NCI-H187 treated with DMSO at 0.1 percent for 48 hours (cell line): ENCODE measurements around the gene MLLT1.

ENCODE experiments used
- DNase-seq: peaks from one replicate; lab custom pipeline; 2025; lab: John Stamatoyannopoulos, UW

MLLT1 gene

DNA sequence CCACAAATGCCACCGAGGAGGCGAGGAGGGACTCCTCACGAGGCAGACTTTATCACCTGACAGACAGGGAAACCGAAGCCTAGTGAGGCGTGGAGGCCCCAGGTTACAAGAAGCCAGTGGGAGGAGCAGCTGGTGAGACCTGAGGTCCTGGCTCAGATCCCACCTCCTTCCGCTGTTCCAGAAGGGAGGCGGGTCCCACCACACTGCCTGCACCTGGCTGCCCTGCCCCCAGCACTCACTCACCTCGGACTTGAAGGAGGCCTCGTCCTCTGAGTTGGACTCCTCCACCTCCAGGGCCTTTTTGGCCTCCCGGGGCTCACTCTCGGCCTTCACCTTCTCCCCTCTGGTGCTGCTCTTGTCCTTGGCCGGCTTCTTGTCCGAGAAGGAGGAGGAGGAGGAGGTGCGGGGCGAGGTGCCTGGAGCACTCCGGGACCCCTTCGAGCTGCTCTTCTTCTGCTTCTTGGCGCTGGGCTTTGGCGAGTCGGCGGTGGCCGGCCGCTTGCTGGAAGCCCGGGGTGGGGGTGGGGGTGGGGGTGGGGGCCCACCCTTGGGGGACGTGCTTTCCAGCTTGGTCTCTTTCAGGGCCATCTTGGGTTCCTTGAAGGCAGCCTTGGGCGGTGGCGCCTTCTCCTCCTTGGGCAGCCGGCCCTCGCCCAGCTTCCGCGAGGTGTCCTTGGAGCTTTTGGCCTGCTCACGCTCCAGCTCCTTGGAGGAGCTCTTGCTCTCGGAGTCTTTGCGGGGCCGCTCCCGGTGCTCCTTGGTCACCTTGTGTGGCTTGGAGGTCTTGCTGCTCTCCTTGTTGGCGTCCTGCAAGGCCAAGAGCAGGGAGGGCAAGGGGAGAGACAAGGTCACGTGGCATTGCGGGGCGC lies 57.7 kb downstream of the MLLT1 start:
- DNase-seq, result no peak

DNA sequence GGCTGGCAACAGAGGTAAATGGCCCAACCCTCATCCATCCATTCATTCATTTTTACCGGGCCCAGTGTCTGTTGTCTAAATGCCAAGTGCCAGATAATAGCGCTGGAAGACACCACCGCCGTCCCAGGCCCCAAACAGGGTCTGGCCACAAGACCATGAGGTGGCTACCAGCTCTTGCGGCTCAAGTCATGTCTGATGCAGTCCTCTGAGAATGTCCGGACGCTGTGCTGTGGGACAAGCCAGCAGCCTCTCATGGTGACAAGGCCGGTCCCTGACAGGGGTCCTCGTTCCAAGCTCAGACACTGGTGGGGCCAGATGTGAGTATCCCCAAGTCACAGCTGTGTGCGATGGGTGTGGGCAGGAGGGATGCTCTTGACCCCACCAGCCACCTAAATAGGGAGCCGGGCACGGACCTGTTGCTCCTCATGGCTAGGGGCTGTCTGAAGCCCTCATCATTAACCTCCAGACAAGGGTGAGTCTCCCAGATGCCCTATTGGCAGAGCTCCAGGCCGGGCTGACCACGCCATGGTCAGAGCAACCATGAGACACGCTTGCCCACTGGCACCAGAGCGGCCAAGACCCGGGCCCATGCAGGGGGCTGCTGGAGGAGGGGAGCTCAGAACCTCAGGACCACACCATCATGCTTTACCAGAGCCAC lies 58.4 kb downstream of the MLLT1 start:
- no peak for DNase-seq

DNA sequence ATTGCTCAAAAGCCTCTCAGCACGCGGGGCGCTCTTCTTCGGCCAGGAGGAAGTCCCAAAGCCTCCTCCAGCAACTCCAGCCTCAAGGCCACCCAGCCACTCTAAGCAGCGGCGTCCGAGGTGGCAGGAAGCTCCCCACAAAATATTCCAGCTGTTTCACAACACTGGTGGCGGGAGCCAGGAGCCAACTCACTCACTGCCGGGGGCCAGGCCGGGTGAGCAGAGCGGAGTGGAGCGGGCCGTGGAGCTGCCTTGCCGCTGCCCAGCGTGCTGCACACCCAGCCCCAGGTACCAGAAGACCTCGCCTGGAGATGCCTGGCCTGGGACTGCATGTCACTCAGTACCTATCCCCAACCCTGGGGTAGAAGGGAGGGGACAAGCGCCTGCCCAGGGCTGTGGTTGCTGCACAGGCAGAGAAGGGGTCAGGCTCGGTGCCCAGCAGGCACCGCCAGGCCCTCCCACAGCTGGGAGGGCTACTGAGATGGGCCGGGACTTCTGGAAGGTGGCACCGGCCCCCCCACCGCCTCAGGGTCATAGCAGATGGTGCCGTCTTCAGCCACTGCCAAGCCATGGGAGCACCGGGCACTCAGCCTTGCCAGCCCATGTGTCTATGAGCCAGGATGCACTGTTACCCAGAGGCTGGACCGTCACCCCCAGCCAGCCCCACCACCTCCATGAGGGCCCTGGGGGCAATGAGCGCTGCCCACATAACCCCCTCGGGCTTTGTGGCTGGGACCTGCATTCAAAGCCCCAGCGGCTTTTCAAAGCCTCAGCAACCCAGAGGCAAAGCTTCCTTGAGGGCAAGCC lies 59.2 kb downstream of the MLLT1 start:
- DNase-seq, result no peak

DNA sequence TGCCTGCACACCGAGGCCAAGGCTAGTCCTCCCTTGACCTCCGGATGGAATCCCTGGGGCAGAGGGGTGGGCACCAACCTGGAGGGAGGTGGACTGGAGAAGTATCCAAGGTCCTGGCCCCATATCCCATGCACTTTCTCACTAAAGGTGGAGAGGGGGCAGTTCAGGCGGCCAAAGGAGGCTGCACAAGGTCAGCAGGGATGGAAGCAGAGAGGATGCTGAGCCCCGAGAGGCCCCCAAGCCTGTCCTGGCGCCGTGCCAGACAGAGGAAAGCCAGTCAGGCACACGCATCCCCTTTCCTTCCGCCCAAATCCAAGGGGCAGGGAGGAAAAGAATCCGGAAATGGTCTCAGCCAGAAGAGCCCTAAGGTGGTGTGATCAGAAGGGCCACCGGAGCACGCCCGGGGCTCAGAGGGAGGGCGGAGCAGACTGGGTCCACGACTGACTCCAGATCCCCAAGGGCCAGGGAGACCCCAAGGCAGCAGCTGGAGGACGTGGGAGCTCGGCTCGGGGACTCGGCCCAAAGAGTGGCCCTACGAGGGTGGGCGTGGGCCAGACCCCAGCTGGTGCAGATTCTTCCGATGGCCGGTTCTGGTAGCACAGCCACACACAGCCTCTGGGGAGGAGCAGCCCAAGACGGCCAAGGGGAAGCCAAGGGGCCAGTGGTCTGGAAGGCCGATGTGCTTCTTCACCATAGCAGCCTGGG lies 60.0 kb downstream of the MLLT1 start:
- DNase-seq, result no peak

DNA sequence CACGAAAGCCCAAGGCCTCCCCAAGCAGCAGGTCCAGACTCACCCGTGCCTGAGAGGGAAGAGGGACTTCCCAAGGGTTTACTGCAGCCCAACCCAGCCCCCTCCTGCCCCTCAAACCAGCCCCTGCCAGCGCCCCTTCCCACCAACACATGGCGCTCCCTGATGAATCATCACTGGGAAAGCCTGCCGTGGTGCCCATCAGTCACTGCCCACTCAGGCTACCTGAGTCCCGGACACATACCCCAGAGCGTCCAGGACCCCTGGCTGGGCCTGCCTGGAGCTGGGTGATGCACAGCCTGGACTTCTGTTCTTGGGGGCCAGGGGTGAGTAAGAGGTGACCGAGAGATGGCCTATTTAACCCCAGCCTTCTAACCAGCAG lies 60.6 kb downstream of the MLLT1 start:
- no peak for DNase-seq

DNA sequence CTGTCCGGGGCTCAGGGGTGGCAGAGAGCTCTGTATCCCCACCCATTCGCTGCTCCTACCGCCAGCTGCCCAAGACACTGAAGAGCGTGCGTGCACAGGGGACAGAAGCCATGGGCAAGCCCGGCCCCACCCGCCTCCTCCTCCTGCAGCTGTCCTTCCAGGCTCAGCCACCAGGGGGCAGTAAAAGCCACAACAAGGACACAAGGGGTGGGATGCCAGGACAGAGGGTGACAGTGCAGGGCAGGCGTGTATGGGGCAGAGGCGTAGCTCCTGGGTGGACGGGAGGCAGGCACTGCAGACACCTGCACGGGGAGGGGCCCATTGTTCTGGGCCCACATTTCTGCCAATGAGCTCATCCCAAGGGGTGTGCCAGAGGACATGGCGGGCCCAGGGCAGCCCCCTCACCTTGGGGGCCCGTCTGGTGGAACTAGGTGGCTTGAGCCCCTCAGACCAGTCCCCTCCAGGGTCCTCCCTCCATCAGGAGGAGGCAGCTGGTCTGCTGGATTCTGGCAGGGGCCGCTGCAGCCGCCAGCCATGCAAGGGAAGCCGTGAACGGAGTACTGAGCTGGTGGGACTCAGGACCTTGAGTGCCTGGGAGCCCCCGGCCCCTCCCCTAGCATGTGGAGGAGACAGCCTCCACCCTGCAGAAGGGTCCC lies 61.2 kb downstream of the MLLT1 start:
- DNase-seq, result no peak

DNA sequence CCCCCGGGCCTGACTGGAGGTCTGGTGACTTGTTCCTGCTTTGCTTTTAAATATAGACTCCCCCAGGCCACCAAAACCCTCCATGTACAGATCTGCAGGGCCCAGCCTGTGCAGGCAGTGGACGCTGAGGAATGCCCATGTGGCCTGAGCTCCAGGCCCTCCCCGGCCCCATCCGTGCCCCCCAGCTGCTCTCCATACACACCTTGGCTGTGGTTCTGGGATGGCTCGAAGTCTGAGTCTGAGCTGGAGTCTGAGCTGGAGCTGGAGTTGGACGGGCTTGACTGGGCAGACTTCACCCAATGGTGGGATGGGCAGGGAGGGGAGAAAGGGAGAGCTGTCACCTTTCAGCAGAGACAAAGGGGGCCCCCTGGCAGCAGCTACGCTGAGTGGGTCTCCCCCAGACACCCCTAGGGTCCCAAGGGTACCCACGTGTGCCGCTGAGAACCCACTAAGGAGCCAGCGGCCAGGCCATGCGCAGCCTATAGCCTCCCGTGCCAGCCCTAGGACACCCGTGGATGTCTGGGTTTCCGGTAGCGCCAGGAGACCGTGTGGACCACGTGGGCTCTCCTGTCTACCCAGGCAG lies 61.9 kb downstream of the MLLT1 start:
- DNase-seq, result no peak

DNA sequence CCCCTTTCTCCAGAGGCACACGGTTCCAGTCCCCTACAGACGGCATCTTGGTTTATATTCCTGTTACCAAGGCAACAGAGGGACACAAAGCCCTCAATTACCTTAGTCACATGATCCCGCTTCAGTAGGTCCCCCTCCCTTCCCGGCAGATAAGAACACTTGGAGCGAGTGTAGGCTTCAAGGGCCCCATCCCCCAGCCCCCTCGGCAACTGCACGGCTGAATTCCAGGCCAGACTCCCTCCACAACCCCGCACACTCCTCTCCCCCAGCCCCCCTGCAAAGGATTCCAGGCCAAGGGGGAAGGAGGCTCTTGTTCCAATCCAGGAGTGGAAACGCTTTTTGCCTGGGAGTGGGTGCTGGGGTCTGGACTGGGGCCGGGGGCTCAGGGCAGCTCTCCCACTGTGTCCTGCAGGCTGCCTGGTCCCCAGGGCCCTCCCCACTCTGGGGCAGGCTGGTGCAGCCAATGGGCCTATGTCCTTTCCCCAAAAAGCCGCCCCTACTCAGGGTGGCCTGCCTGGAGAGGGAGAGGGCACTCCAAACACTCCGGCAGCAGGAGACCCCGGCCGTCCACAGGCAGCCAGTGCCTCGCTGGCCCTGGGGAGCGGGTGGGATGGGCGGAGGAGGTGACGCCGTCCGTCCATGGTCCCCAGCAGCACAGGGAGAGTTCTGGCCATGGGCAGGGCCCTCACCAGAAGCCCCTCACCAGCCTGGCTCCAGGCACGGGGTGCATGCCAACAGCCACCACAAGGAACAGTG lies 62.6 kb downstream of the MLLT1 start:
- DNase-seq, result peak; percentile 61

DNA sequence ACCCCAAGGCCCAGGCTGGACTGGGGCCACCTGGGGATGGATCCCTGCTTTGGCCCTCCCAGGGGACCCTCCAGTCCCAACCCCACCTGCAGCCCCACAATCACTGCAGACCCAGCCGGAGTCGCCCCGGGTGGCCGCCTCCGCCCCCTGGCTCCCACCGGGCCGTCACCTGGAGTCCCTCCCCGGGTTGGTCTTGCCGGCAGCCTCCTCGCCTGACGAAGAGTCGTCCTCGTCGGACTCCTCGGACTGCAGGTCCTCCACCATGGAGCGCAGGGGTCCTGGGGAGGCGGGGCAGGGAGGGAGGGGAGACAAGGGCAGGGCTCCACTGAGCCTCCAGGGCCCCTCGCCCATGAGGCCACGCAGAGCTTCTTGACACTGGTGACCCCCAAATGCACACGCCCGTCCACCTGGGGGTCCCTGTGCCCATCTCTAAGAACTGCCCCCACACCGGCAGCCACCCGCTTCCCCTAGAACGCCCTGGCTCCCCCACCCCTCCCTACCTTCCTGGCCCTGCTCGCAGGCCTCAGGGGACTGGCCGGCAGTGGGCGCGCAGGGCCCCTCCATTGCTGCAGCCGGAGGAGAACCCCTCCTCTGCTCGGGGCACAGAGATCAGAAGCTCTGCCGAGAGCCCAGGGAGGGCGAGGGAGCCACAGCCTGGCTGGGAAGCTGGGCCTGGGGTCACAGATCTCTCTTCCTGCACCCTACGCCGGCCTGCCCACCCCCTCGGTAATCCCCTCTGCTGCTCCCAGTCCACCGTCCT lies 63.4 kb downstream of the MLLT1 start:
- no peak for DNase-seq

DNA sequence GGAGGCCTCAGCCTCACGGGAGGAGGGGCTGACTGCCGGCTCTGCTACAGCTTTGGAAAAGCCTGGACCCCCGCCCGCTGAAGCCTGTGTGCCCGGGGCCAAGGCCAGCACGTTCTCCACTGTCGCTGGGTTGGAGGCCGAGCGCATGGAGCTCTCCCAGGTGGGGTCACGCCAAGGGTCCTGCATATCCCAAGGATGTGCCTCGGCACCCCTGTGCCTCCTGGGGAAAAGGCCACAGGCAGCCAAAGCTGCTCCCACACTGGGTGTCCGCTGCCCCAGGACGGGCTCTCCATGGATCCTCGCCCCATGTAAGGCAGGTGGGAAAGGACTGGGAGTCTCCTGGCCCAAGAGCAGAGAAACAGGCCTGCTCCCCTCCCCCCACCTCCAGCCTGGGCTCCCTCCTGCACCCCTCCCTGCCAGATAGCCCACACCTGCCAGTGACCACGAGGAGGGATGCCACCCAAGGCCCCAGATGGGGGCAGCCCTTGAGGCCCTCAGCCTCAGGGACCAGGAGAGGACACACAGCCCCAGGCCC lies 64.0 kb downstream of the MLLT1 start:
- DNase-seq, result no peak

DNA sequence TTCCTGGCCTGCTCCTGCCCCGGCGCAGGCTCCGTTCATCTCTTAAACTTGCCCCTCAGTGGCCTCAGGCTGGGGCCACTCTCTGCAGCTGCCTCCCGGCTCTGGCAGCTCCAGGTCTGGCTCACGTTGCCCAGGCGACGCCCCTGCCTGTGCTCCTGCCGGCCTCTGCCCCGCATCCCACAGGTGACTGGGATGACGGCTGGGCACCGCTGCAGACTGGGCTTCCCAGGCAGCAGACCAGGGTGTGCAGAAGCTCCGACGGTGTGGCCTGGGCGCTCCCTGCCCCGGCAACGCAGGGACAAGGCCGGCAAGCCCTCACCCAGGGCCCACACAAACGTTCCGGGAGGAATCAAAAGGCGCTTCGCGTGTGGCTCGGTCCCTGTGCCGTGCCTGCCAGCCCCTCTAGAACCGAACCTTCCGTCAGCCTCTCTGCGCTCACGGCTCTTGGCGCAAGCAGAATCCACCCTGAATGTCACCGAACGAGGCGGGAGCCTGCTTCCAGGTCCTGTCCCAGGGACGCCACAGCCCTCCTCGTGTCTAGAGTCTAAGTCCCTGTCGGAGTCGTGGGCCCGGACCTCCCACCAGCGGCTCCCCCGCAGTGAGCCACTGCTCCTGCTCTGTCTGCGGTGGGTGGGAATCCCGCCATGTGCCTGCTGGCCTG lies 64.8 kb downstream of the MLLT1 start:
- DNase-seq, result no peak

DNA sequence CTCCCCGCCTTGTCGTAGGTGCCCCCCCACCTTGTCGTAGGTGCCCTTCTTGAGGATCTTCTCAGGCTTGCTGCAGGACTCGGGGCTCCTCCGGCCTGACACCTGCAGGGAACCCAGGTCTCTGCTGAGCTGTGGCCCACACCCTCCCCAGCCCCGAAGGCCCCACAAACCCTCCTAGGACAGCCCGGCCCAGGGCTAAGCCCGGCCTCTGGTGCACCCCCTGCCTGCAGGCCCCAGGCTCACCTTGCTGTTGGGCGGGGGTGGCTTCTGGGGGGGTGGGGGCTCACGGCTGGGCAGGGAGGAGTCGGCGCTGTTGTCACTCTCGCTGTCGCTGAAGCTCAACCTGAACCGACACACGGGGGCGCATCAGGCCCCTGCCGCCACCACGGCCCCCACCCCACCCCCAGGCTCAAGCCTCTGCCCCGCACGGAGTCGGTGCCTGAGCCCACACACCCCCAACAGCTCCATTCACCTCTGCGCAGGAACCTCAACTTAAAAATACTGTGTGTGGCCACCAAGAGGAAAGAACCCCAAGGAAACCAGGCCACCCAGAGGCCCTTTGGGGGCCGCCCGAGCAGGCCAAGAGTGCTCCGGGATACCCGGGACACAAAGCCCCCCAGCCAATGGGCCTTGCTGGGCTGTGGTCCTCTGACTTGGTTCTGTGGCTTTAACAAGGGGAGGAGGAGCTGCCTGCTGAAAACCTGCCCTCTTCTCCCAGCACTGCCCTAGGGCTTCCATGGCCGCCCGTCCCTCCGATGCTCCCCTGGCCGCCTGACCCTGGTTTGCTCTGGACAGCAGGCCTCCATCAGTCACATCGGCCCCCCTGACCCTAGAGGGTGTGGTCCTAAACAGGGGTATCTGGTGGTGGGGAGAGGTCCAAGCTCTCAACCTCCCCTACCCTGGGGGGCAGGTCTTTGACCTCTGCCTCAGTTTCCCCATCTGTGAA lies 65.8 kb downstream of the MLLT1 start:
- DNase-seq, result no peak

DNA sequence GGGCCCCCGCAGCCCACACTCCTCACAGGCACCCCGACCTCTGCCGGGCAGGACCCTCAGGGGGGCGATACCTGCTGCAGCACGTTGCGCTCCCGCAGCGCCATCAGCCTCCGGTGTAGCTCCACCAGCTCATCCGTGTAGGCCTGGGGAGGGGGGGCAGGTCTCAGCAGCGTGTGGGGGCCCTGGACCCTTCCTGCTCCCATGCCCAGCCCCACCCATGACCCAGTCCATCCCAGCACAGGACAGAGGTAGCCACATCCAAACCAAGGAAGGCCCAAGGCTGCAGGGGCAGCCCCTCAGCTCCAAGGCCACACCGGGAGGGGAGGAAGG lies 66.5 kb downstream of the MLLT1 start:
- DNase-seq, result no peak

DNA sequence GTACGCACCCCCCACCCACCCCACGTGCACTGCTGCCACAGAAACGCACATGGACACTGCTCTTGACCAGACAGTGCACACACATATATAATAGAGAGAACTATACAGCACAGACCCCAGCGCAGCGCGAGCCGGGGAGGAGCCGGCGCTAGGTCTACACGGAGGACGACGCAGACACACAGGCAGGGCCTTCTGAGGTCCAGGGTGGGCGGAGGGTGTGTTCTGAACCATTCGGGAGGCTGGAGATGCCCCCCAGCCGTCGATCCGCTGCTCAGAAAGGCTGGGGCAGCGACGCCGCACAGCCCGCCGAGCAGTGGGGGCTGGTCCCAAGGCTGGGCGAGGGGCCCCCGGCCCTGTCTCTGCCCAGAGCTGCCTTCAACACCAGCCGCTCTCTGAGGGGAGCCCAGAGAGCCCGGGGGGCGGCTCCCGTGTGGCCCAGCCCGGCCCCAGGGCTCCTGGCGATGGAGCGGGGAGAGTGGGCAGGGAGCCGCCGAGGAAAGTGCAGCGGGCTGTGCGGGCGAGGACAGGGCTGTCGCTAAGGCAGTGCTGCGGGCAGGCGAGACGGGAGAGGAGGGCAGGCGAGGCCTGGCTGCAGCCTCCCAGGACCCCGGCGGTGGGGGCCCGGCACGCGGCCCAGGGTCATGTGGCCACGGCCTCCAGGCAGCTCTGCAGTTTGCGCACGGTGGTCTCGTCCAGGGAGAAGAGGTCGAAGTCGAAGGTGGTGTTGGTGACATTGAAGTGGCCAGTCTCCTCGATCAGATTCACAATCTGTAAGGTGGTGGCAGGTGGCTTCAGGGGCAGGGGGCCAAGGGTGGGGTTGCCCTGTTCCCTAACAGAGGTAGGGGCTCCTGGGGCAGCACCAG lies 67.1 kb downstream of the MLLT1 start:
- no peak for DNase-seq

DNA sequence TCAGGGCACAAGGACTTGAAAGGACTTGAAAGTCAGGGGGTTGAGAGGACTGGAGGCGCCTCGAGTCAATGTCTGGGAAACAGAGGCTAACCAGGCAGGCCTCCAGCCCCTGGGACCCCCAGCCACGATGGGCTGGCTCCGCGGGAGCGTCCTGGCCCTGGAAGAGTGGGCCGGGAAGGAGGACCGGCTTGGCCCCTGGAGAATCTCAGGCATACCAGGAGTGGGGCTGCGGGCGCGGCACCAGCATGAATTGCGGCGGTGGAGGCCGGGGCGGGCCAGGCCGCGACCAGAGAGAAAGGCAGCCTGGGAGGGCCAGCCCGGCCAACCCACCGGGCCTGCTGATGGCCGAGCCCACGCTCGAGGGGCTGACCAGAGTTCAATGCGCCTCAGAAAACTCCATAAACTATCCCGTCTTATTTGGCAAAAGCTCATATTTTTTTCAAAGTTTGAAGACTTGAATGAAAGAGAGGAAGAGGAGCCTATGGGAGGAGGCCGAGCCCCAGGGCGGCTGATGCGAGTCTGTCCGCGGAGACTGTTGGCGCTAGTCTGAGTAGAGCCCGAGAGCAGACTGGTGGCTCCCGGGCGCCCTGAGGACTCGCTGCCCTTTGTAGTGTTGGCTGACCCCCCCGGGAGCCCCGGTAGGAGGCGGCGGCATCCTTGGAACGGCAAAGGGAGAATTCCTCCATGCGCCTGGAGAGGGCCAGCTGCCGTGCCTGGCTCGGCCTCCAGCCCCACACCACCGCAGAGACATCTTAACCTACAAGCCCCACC lies 68.0 kb downstream of the MLLT1 start:
- DNase-seq, result no peak
